PC-3 (cell line): ENCODE data around the gene VAPA.

Experiments used
- EZH2 ChIP-seq: fragments of 300-600 bp; sonication (generic); IDR thresholded peaks from one replicate; pipeline ENCODE4 v1.6.1; 2017; ENCODE audit warnings: antibody characterized with exemption, mild to moderate bottlenecking, low read length; ENCODE audit not compliant: unreplicated experiment
- TF ChIP-seq, protein P1 (sequence below): fragments of 300-600 bp; sonication (generic); conservative IDR thresholded peaks from 2 replicates; pipeline ENCODE4 v1.5.1; 2017; ENCODE audit warnings: antibody characterized with exemption, low read depth, mild to moderate bottlenecking, low read length

DNA sequence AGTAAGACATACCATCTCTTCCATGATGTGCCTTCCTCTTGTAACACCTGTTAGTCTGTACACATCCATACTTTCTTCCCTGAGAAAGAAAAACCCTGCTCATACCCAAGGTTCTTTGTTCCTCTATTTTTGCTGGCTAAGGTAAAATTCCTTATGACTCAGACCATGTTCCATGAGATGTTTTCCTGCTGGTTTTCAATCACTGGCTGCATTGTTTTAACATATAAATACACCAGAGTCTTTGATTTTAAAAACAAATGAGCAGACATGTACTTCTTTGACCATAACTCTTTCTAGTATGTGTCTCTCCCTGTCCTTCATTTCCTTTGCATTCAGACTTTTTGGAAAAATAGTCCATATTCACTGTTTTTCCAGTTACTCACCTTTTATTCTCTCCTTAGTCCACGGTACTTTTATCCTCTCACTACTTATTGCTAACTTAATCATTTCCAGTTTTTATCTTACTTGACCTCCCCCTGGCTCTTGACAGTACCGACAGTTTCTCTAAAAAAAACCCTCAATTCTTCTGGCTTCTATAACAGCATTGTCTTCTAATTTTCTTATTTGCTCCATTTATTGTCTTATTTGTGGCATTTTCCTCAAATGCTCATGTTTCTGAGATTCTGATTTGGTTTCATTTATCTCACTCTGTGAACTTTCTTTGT is 4.3 kb downstream of the VAPA start:
- TF ChIP-seq, protein P1, sequence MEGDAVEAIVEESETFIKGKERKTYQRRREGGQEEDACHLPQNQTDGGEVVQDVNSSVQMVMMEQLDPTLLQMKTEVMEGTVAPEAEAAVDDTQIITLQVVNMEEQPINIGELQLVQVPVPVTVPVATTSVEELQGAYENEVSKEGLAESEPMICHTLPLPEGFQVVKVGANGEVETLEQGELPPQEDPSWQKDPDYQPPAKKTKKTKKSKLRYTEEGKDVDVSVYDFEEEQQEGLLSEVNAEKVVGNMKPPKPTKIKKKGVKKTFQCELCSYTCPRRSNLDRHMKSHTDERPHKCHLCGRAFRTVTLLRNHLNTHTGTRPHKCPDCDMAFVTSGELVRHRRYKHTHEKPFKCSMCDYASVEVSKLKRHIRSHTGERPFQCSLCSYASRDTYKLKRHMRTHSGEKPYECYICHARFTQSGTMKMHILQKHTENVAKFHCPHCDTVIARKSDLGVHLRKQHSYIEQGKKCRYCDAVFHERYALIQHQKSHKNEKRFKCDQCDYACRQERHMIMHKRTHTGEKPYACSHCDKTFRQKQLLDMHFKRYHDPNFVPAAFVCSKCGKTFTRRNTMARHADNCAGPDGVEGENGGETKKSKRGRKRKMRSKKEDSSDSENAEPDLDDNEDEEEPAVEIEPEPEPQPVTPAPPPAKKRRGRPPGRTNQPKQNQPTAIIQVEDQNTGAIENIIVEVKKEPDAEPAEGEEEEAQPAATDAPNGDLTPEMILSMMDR, result no peak
- no peak for TF ChIP-seq EZH2
